ENCODE results near the gene CCBE1.

Gene CCBE1

DNA sequence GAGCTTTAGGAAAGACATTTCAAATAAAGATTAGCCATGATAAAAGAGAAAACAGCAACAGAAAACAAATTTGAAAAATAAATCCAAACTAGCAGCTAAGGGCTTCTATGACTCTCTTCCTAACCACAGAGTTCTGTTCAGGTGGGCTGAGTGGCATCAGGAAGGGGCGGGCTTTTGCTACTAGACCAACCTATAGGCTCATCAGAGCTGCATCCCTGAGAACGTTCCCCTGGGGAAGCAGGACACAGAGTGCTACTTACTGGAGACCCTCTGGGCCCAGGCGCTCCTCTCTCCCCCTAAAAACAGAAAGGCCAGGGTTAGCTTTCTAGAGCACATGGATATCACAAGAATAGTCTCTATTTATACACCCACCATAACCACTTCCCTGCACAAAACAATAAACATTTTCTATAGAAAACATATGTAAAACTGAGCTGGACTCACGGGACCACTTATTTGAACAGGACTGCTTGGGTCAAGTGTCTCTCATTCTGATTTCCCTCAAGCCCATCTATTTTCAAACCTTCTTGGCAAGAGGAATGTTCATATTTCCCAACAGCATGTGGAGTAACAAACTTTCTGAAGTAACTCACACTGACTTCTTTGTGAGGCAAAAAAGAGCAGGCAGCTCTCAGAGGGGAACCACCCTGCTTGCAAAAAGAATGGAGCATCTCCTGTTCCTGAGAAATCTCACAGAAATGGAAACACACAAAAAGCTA is 259.2 kb downstream of the CCBE1 start:
- DNase-seq = no peak

DNA sequence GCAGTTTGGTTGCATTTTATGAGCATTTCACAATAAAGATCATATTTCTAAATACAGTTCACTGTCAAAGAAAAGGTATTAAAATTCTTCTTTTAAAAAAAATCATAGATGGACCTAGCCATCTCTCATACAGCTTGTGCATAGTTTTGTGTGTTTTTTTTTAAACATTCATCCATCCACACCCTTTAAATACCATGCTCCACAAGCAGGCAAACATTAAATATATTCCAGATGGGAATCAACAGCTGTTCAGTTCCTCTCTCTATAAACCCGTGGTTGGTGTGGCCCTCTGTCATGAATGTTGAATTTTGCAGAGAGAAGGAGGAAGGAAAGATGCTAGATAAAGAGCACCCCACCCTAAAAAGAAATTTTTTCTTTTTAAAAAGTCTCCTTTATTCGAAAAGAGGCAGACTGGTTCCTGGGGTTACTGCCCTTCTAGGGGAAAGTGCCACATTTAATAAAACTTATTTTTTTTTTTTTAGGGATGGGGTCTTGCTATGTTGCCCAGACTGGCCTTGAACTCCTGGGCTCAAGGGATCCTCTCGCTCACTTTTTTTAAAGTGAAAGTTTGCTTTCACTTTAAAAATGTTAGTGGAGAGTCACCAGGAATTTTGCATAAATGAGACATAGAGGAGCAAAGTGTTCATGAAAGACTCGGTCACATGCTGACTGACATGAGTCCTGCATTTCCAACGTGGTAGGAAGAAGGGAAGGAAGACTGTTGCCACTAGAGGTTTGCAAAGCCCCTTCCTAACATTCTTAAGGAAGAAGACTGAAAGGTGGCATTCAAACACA is 264.2 kb downstream of the CCBE1 start:
- peak; percentile 36 for DNase-seq

DNA sequence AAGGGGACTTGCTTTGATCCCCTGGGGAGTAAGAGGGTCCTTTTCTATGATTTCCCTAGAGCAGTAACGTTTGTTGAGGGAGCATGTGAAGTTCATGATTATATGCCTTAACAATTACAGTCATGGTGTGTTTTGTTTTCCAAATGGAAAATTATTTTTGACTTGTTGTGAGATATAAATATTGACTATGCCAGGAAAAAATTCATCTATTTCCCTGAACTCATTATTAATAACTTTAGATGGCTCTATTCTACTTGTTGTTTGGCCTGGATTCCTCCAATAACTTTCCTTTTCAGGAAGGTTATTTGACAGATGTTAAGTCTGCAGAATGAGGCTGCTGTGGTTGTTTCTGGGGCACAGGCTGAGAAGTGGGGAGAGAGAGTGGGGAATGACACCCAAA is 266.1 kb downstream of the CCBE1 start:
- DNase-seq = no peak

DNA sequence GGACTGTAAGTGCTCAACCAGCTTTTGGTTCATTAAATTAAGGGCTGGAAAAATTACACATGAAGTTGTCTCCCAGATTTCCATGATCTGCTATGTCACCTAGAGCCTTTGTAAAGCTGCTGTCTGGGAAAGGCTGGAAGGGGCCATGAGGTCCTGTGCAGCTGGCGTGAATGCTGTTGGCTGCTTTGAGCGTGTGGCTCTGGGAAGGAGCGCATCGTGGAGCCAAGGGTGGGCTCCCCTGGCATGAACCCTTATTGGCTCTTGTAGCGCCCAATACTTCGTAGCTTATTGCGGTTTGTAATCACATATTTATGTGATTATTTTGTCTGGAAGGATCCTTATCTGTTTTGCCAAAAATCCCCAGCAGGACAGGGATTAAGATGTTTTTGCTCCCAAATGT is 267.6 kb downstream of the CCBE1 start:
- no peak for DNase-seq

DNA sequence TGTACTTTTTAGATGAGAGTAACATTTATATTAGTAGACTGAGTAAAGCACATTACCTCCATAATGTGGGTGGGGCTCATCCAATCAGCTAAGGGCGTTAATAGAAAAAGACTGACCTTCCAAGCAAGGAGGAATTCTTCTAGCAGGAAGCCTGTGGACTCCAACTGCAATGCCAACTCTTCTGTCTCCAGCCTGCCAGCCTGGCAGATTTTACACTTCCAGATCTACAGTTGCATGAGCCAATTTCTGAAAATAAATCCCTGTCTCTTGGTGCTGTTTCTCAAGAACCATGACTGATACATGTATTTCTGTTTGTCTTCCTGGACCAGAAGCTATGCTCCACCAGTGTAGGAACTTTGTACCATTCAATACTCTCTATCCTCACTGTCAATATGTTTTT is 269.2 kb downstream of the CCBE1 start:
- DNase-seq = no peak

DNA sequence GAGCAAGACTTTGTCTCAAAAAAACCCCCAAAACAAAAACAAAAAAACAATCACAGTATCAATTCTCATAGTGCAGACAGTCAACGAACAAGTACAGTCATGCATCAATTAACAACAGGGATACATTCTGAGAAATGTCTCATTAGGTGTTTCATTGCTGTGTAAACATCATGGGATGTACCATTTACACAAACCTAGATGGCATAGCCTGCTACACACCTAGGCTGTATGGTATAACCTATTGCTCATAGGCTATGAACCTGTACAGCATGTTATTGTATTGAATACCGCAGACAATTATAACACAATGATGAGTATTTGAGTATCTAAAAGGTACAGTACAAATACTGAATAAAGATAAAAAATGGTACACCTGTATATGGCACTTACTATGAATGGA is 270.4 kb downstream of the CCBE1 start:
- DNase-seq = no peak

DNA sequence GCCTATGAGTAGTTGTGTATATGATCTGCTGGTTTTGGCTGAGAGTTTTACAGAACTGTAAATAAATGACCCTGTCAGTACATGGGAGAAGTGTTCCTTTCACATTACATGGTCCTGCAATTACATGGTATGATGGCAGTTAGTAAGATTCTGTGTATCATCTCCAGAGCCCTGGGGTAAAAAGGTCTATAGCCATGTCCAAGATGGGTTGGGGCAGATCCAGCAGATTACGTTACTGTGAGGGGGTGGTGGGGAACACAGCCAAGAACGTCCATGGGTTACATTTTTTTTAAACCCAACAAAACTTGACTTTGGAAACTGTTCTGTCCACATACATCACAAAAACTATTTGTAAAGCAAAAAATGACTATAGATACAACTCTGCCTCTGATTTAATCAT is 274.0 kb downstream of the CCBE1 start:
- DNase-seq = no peak

DNA sequence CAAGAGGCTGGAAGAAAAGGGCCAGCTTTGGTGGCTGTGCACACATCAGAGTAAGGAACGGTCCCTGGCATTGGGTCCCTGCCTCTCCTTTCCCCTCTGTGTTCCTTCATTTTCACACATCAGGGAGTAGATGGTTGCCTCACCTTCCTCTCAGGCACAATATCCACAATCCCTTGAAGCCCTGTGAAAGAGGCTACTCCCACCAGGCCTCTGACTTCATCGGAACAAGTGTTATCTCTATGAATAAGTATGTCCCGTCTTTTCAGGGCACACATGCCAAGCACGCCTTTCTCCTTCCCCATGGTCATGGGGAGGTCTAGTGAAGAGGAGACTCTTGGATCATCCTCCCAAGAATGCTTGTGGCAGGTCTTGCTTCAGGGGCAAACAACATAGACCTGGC is 277.0 kb downstream of the CCBE1 start:
- no peak for DNase-seq

DNA sequence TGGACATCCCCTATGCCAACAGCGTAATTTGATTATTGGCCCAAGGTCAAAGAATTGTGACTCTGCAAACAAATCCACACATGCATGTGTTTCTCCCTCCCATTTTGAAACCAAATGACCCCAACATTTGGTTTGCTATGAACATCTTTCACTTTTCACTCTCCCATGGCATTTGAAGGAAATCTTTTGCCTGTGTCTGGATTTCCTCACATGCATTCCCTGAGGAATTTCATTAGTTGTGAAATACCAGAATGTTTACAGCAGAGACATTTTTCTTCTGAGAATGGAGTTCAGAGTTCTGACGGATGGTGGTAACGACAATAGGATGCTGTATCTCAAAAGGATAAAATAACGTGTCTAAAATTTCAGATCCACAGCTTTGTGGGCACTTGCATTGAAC is 277.8 kb downstream of the CCBE1 start:
- peak; percentile 63 for DNase-seq

DNA sequence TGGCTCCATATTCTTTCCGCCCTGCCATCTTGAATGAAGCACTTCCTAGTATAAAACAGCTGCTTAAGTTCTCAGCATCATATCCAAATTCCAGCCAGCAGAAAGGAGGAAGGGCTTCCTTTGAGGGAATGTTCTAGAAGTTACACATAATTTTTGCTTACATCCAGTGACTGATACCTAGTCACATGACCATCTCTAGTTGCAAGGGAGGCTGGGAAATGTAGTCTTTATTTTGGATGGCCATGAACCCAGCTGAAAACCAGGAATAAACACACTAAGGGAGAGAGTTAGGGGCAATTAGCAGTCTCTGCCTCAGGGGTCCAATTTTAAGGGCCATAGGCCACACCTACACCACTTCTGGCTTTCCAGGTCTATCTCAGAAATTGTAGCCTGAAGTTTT is 280.4 kb downstream of the CCBE1 start:
- DNase-seq = no peak

DNA sequence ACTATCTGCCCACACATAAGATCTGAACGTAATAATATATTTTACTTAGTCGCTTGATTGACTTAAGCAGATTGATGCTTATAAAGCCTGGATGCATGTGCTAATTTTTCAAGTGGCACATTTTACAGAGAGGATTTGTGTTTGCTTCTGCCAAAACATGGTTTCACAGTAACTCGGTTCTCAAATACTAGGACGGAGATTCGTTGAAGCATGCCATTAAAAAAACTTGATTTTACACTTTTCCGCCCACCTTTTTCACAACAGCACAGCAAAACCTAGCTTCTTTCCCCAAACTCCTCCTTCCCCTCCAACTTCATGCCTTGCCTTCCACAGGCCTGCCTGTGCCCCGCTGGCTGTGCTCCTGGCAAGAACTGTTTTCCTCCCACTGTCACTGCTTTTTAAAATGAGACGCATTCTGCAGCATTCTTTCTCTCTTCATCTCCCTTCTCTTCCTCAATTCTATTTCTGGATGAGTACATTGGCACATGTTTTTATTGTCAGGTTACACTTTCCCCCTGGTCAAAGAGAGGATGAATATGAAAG is 283.0 kb downstream of the CCBE1 start:
- no peak for DNase-seq

DNA sequence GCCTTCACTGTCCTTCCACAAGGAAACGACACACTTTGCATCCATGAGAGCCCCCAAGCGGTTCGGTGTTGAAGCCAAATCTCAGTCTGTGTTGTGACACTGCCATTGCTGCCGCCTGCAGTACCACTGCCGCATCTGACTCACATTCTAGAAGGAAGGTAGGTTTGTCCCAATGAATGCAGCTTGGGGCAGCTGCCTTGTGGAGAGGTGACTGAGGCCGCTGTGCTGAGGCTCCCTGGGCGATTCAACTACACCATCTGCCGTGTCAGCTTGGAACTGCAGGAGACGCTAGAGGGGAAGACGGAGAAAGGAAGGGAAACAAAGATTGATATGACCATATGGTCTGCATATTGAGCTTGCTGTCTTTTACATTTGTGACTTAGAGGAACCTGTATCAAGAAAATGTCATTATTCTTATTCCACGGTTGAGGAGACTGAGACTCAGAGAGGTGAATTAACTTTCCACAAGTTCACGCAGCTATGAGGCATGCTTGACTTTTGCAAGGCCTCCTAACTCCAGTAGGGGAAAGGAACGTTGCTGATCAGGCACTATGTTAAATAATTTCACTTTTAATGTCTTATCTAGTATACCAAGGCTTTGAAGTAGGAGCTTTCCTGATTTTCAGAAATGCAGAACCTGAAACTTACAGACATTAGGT is 294.7 kb downstream of the CCBE1 start:
- DNase-seq = peak; percentile 71

DNA sequence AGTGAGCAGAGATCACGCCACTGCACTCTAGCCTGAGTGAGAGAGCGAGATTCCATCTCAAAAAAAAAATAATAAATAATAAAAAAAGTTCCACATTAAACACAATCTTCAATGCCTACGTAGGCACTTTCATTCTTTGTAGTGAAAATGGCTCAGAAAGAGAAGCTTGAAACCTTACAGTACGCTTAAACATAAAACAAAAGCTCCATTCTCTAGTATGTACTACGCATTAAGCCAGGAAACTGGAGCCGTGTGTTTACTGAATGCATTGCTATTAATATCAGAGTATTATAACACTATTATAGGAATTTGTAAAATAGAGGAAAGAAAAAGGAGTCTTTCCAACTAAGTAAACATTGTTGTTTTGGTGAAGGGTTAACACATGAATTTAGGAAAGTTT is 296.8 kb downstream of the CCBE1 start:
- no peak for DNase-seq

DNA sequence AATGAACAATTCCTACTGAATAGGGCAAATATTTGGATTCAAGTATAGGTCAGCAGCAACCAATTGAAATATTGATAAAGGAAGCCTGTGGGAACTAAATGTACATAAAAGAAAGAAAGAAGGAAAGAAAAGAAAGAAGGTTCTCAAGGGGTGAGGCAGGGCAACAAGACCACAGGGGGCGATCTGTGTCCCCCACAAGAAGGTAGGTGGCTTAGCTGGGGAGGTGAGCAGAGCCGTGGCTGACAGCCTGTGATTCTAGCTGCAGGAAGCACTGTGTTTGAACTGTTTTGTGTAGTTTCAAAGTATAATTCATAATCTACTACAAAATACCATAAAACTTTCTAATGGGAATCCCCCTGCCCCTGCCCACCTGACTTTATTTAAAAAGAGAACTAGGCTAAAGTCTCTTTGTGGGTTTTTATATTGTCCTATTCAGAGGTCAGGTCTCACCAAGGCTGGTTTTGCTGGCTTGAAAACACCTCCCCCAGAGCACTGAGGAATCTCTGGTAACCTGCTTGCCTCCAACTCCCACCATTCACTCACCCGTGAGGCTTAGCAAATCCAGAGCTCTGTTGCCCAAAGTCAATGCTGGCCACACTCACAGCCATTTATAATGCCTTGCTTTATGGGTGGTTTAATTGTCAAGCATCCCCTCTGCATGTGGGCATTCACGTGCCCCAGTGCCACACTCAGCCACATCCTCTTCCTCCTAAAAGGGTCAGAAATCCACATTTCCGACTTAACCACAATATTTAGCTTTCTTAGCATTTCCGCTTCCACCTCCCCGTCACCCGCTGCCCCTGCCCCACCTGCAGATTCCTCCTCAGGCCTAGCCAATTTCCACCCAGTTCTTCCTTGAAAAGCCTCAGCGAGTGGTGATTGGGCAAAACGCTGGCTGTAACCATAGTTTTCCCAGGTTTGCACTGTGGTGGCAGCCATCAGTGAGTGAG is 301.7 kb downstream of the CCBE1 start:
- DNase-seq = no peak

DNA sequence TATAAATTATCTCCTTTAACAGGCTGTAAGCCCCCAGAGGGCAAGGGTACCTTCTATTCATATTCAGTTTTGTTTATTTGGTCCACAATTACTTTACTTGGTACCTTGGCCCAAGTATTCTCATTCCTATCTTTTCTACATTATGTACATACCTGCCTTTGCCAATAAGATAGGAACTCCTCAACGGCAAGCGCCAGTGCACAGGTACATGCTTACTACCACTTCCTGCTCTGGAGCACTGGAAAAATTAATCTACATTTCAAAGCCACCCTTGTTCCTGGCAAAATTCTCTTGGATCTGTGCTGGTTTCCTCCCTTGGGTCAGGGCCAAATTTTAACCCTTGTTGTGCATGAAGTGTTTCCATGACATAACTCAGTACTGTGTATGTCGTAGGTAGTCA is 303.8 kb downstream of the CCBE1 start:
- DNase-seq = no peak

DNA sequence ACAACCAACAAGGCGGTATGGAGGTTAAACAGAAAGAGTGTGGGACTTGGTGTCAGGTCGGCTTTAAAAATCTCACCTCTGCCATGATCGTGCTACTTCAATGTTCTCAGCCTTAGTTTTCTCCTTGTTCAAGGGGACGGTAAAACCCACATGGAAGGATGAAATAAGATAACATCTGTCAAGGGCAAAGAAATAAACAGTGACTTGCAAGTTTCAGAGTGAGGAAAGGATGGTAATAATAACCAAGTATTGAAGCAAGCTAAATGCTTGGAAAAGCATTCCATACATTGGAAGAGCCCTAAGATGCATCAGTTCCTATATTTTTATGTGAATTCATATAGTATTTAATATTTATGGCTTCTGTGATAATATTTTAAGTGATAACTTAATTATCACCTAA is 308.4 kb downstream of the CCBE1 start:
- no peak for DNase-seq

DNA sequence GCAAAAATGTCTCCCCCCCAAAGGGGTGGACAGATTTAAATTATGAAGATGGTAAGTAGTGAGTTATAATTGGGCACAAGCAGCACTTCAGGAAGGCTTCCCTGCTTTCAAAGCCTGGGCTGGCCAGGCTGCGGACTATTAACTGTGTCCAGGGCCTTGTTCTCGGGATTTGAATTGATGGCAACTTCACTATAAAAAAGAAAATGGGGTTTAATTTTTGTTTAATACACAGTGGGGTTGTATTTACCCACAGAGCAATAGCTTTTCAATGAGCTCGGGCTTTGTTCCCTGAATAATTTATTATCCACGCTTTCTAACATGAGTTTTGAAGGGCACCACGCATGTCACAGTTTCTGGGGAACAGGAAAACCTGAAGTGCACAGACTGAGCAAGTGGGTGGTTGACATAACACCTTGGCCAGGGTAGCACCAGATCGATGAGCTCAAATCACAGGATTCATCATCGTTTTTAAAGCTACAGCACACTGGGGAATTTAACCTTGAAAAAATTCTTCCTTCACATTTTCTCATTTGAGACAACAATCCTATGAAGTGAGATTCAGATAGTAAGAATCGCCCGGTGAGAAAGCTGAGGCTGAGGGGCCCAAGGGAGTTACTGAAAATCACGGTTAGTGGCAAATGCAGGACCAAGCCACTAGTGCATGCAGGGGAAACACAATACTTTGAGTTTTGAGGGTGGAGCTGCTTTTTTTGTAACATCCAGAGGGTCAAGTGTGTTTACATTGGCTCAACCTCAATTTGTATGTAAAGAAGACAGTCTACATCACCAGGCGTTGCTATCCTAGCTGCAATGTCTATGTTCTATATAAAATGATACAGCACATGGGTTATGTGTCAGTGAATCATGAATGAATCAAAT is 309.3 kb downstream of the CCBE1 start:
- DNase-seq = no peak

DNA sequence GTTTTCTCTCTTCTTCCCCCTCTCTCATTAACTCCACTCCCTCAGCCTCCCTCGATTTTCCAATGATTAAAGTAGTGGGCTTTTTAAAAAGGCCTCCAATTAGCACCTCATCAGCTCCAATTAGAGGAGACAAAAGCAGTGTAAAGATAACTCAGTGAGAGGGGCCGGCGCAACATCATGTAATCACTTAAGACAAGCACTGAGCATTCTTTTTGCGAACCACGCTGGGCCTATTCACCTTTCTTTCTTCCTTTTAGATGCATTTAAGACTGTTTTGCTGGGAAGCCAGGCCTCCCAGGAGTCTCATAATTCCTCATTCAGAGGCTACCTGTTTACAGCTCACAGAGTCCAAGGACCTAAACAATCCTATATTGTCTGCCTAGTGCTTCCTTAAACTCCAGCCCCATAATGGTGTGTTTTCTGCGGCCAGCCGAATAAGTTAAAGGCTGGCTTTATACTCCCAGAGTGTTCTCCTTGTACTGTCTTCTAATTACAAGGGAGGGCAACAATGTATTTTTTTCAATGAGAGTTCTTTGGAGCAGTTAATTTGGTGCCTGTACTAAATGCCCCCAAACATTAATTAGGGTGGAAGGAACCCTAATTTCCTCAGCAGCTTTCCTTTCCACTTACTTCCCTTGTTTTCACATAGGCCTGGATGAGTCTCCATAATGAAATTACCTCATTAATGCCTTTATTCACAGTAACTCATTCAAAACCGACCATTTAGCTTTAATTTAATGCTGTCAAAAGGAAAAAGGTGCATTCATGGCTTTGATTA is 310.1 kb downstream of the CCBE1 start:
- no peak for DNase-seq

DNA sequence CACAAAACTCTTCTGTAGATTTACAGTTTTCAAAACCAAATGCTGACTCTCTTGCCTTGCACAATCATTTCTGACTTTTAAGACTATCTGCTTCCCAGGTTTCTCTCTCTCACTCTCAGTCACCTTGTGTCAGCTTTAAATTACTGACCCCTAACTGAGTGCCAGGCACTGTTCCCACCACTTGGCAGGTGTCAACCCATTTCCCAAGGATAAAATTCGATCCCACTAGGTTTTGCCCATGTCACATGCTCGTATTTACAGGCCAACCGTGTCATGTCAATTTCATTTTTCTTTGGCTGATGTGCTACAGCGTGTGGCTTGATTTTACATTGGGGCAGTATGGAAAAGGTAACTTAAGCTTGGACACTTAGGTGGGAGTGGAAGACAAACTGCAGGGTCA is 312.0 kb downstream of the CCBE1 start:
- DNase-seq = no peak

DNA sequence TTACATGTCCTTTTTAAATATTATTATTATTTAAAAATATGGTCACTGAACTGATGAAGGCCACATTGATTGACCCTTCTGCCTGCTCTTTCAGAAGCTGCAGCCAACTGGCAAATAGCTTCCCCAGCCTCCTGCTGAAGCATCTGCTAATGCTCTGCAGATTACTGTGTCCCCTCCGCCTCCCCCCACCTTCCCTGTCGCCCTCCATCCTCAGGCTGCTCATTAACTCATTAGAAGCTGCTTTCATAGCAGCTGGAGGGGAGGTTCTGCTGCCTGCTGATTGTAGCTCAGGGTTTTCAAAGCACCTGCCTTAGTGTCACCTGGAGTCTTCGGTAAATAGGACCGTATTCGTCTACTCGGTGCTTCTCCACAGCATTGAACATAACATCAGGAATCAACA is 313.4 kb downstream of the CCBE1 start:
- no peak for DNase-seq

DNA sequence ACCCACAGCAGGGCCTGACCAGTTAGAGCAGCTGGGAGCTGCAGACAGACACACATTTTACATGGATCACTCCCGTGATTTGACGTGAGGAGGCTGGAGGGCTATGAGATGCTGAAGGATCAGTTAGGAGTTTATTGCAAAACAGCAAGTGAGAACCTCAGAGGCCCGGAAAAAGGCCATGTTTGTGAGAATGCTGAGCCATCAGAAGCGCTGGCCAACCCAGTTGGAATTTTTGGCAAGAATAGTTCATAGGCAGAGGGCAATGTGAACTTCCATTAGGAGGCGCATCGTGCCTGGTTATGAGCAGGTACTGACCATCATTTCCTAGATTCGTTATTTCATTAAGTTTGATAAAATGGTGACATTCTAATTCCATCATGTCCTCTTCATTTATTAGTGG is 314.8 kb downstream of the CCBE1 start:
- no peak for DNase-seq

All from fibroblast of upper back skin (primary cell).